HEK293T (cell line): ENCODE measurements around the gene LYPD8.

ENCODE experiments used
- ARNT ChIP-seq: fragments of 450-650 bp; IDR thresholded peaks from 2 replicates; pipeline ENCODE4 v1.6.1; 2017; ENCODE audit warnings: mild to moderate bottlenecking
- FOXM1 ChIP-seq: fragments of 450-650 bp; IDR thresholded peaks from 2 replicates; pipeline ENCODE4 v1.6.1; 2017; ENCODE audit warnings: mild to moderate bottlenecking, borderline replicate concordance
- HDGF ChIP-seq: fragments of 450-650 bp; IDR thresholded peaks from 2 replicates; pipeline ENCODE4 v1.6.1; 2017; ENCODE audit warnings: antibody characterized with exemption, borderline replicate concordance
- NFRKB ChIP-seq: fragments of 450-650 bp; IDR thresholded peaks from 2 replicates; pipeline ENCODE4 v1.6.1; 2016; ENCODE audit warnings: mild to moderate bottlenecking, moderate library complexity
- PKNOX1 ChIP-seq: fragments of 450-650 bp; IDR thresholded peaks from 2 replicates; pipeline ENCODE4 v1.6.1; 2016
- SUZ12 ChIP-seq: fragments of 450-650 bp; IDR thresholded peaks from 2 replicates; pipeline ENCODE4 v1.6.1; 2016; ENCODE audit warnings: mild to moderate bottlenecking
- ZNF384 ChIP-seq: fragments of 450-650 bp; IDR thresholded peaks from 2 replicates; pipeline ENCODE4 v1.6.1; 2016

- TF ChIP-seq SUZ12 (no peak), ZNF384 (no peak), FOXM1 (no peak), PKNOX1 (no peak), NFRKB (no peak), HDGF (no peak), ARNT (no peak)
These were observed 27.0 kb upstream of the LYPD8 start for GRCh38 chr1:248782416-248783141.
